HepG2 (cell line): Measurements from ENCODE around the gene SNRPD2. TPM values are rescaled to one million over a fixed set of nuclear protein-coding genes. Genes with fewer than 3 reads are reported as not detected.

ENCODE experiments used
- CBX2 ChIP-seq, 2 experiments: fragments of 200-600 bp in 1 of 2; sonication (generic); formaldehyde crosslinking in 1 of 2; IDR thresholded peaks; 2 replicates each; pipeline versions ENCODE4 v1.7.0 to v1.8.1; 2018 to 2022; ENCODE audit warnings: low read depth in 2 of 2, low read length in 1 of 2, mild to moderate bottlenecking in 1 of 2, missing genetic modification reagents in 1 of 2
- CC2D1A ChIP-seq: sonication (generic); formaldehyde crosslinking; IDR thresholded peaks from 2 replicates; pipeline ENCODE4 v1.8.1; 2023; ENCODE audit warnings: mild to moderate bottlenecking, missing genetic modification reagents
- MAX ChIP-seq: IDR thresholded peaks from 2 replicates; pipeline ENCODE4 v1.6.1; 2012; ENCODE audit warnings: inconsistent platforms
- MIXL1 ChIP-seq: IDR thresholded peaks from 2 replicates; pipeline ENCODE4 v1.6.1; 2016
- PHF20 ChIP-seq: sonication (generic); formaldehyde crosslinking; IDR thresholded peaks from 2 replicates; pipeline ENCODE4 v1.5.0; 2020; ENCODE audit warnings: mild to moderate bottlenecking, missing genetic modification reagents
- RFX5 ChIP-seq: IDR thresholded peaks from 2 replicates; pipeline ENCODE4 v1.6.1; 2011; ENCODE audit warnings: low read depth, low read length, improper control_type of control experiment
- RXRA ChIP-seq: sonication (generic); formaldehyde crosslinking; IDR thresholded peaks from 2 replicates; pipeline ENCODE4 v1.5.1; 2020; ENCODE audit warnings: missing genetic modification reagents
- SAP130 ChIP-seq: IDR thresholded peaks from 2 replicates; pipeline ENCODE4 v1.6.1; 2016; ENCODE audit warnings: low read depth
- SRF ChIP-seq: IDR thresholded peaks from 2 replicates; pipeline ENCODE4 v1.6.1; 2011; ENCODE audit warnings: mild to moderate bottlenecking, low read depth, low read length, moderate library complexity
- TAF1 ChIP-seq: sonication (generic); formaldehyde crosslinking; IDR thresholded peaks from 2 replicates; pipeline ENCODE4 v1.4.0; 2020; ENCODE audit warnings: missing genetic modification reagents
- ZFP36L1 ChIP-seq: sonication (generic); formaldehyde crosslinking; IDR thresholded peaks from 2 replicates; pipeline ENCODE4 v1.8.0; 2022; ENCODE audit warnings: mild to moderate bottlenecking, missing genetic modification reagents, moderate library complexity
- ZNF205 ChIP-seq: IDR thresholded peaks from 2 replicates; pipeline ENCODE4 v1.6.1; 2018; ENCODE audit warnings: missing biosample characterization, missing genetic modification reagents
- ZNF235 ChIP-seq: sonication (generic); formaldehyde crosslinking; IDR thresholded peaks from 2 replicates; pipeline ENCODE4 v1.8.1; 2023; ENCODE audit warnings: mild to moderate bottlenecking, missing genetic modification reagents, borderline replicate concordance
- ZNF337 ChIP-seq: sonication (generic); formaldehyde crosslinking; IDR thresholded peaks from 2 replicates; pipeline ENCODE4 v1.5.1; 2020; ENCODE audit warnings: missing genetic modification reagents, low read depth, mild to moderate bottlenecking, borderline replicate concordance
- ZNF432 ChIP-seq: sonication (generic); formaldehyde crosslinking; IDR thresholded peaks from 2 replicates; pipeline ENCODE4 v1.5.0; 2020; ENCODE audit warnings: missing genetic modification reagents, mild to moderate bottlenecking, borderline replicate concordance
- ZNF547 ChIP-seq: sonication (generic); formaldehyde crosslinking; IDR thresholded peaks from 2 replicates; pipeline ENCODE4 v1.5.1; 2020; ENCODE audit warnings: mild to moderate bottlenecking, missing genetic modification reagents
- ZNF574 ChIP-seq: sonication (generic); formaldehyde crosslinking; IDR thresholded peaks from 2 replicates; pipeline ENCODE4 v1.4.0; 2020; ENCODE audit warnings: missing genetic modification reagents
- ZNF607 ChIP-seq: sonication (generic); formaldehyde crosslinking; IDR thresholded peaks from 2 replicates; pipeline ENCODE4 v1.5.1; 2020; ENCODE audit warnings: missing genetic modification reagents, mild to moderate bottlenecking, borderline replicate concordance
- ZNF761 ChIP-seq: sonication (generic); formaldehyde crosslinking; conservative IDR thresholded peaks from 2 replicates; pipeline ENCODE4 v1.4.0; 2020; ENCODE audit warnings: mild to moderate bottlenecking, missing genetic modification reagents
- ZNF850 ChIP-seq: sonication (generic); formaldehyde crosslinking; conservative IDR thresholded peaks from 2 replicates; pipeline ENCODE4 v1.9.0; 2021; ENCODE audit warnings: mild to moderate bottlenecking, missing genetic modification reagents
- polyA plus RNA-seq, 8 experiments: library from polyadenylated mRNA; depleted of rRNA in 3 of 8; stranded (reverse) in 7 of 8; unstranded in 1 of 8; fragments of >200 nt; fragmentation: Illumina TruSeq in 4 of 8; extraction: Trizol in 4 of 8; gene quantifications; 2 replicates each; pipeline versions ENCODE4 v1.2.1 to v1.2.3, GENCODE V29; 2011 to 2016; ENCODE audit warnings: low read depth in 4 of 8, missing spikeins in 1 of 8, mixed read lengths in 1 of 8; ENCODE audit not compliant: insufficient read depth in 1 of 8
- total RNA-seq, 5 experiments: library from RNA; depleted of rRNA; stranded (reverse); fragments of >200 nt; fragmentation: Illumina TruSeq; extraction: Trizol; gene quantifications; 2 replicates each; pipeline ENCODE4 v1.2.3, GENCODE V29; 2016; ENCODE audit warnings: low read depth in 1 of 5
- TF ChIP-seq, protein P1 (sequence below): sonication (generic); formaldehyde crosslinking; IDR thresholded peaks from 2 replicates; pipeline ENCODE4 v1.5.1; 2020; ENCODE audit warnings: missing genetic modification reagents, mild to moderate bottlenecking, borderline replicate concordance
- TF ChIP-seq, protein P2 (sequence below): sonication (generic); IDR thresholded peaks from 2 replicates; pipeline ENCODE4 v1.6.1; 2016; ENCODE audit warnings: low read depth, borderline replicate concordance

Gene SNRPD2
- total and polyA plus RNA-seq, 2 of the 13 experiments (the other 11 are each of a cell fraction or from before 2014, with no cell fraction given): 299 to 485 TPM

DNA sequence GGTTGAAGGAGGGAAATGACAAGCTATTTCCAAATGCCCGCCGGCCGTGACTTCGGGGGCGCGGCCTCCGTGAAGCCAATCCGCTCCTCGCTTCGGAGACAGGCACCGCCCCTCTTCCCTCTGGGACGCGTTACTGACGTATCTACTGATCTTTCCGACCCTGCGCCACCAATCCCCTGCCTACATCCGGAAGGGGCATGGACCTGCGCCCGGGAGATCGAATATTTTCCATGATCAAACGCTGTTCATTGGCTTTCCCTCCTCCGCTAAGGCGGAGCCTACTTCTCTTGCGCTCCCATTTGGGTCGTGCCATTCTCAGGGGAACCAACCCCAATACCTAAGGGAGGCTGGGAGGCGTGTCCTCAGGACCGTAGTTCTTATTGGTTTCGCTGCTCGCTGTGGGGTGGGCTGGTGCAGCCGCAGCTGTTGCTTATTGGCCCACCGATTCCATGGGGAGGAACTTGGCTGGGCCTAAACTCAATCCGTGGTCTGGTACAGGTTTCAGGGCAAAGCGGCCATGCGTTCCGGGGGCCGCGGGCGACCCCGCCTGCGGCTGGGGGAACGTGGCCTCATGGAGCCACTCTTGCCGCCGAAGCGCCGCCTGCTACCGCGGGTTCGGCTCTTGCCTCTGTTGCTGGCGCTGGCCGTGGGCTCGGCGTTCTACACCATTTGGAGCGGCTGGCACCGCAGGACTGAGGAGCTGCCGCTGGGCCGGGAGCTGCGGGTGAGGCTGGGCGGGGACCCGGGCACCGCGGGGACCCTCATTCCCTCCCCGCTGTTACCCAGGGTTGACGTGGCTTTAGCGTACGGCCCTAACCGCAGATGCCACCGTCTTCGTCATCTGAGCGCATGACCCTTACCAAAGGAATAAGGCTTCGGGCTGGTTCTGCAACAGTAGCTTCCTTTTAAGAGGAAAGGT is 693 bp upstream of the SNRPD2 start, which contains the start of gene QPCTL (continued):
- TF ChIP-seq ZNF574 (CRISPR knock-in tag) (peak; percentile 14), CBX2 (IDR thresholded peaks at IDR 0.05; ENCODE audit: low read depth, low read length) (no peak), CBX2 (CRISPR knock-in tag; IDR thresholded peaks at IDR 0.05; ENCODE audit: low read depth) (0 out of 2 replicates have a peak, but pooled peaks have one; percentile 5), CC2D1A (CRISPR knock-in tag) (0 out of 2 replicates have a peak, but pooled peaks have one; percentile 6), ZNF547 (peak; percentile 80), SAP130 (peak; percentile 68), PHF20 (CRISPR knock-in tag) (peak; percentile 5; the same call in 1 of the 2 replicates), ZFP36L1 (CRISPR knock-in tag) (0 out of 2 replicates have a peak, but pooled peaks have one; percentile 17), SRF (0 out of 2 replicates have a peak, but pooled peaks have one; percentile 42), ZNF850 (CRISPR knock-in tag) (no peak), ZNF337 (CRISPR knock-in tag) (no peak), ZNF205 (0 out of 2 replicates have a peak, but pooled peaks have one; percentile 15), MAX (peak; percentile 81), RXRA (CRISPR knock-in tag) (peak; percentile 40; the same call in 1 of the 2 replicates), RFX5 (peak; percentile 63; the same call in 1 of the 2 replicates), ZNF761 (0 out of 2 replicates have a peak, but pooled peaks have one; percentile 33), TAF1 (peak; percentile 89), ZNF235 (CRISPR knock-in tag) (0 out of 2 replicates have a peak, but pooled peaks have one; percentile 79), ZNF432 (CRISPR knock-in tag) (no peak), ZNF607 (CRISPR knock-in tag) (0 out of 2 replicates have a peak, but pooled peaks have one; percentile 50), MIXL1 (0 out of 2 replicates have a peak, but pooled peaks have one; percentile 3)
- TF ChIP-seq, protein P1, sequence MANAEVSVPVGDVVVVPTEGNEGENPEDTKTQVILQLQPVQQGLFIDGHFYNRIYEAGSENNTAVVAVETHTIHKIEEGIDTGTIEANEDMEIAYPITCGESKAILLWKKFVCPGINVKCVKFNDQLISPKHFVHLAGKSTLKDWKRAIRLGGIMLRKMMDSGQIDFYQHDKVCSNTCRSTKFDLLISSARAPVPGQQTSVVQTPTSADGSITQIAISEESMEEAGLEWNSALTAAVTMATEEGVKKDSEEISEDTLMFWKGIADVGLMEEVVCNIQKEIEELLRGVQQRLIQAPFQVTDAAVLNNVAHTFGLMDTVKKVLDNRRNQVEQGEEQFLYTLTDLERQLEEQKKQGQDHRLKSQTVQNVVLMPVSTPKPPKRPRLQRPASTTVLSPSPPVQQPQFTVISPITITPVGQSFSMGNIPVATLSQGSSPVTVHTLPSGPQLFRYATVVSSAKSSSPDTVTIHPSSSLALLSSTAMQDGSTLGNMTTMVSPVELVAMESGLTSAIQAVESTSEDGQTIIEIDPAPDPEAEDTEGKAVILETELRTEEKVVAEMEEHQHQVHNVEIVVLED (CRISPR knock-in tag): peak; percentile 79
- TF ChIP-seq, protein P2, sequence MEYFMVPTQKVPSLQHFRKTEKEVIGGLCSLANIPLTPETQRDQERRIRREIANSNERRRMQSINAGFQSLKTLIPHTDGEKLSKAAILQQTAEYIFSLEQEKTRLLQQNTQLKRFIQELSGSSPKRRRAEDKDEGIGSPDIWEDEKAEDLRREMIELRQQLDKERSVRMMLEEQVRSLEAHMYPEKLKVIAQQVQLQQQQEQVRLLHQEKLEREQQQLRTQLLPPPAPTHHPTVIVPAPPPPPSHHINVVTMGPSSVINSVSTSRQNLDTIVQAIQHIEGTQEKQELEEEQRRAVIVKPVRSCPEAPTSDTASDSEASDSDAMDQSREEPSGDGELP: peak; percentile 52; the same call in 1 of the 2 replicates
